Epithelial cell of esophagus (primary cell): ENCODE measurements around the gene TPX2.

Experiments used
- DNase-seq: peaks from one replicate; pipeline ENCODE4 v3.0.0; 2010; ENCODE audit warnings: low read depth
- H3K4me3 ChIP-seq: 2 replicates; pipeline ENCODE4 v1.5.1; 2011; ENCODE audit warnings: mild to moderate bottlenecking, low read length, control low read depth
- TF ChIP-seq, protein P1 (sequence below): IDR thresholded peaks from 2 replicates; pipeline ENCODE4 v1.5.1; 2011; ENCODE audit warnings: low read depth, mild to moderate bottlenecking, low read length, control low read depth, inconsistent platforms; ENCODE audit not compliant: insufficient read depth; ENCODE audit errors: missing control alignments

Gene TPX2

DNA sequence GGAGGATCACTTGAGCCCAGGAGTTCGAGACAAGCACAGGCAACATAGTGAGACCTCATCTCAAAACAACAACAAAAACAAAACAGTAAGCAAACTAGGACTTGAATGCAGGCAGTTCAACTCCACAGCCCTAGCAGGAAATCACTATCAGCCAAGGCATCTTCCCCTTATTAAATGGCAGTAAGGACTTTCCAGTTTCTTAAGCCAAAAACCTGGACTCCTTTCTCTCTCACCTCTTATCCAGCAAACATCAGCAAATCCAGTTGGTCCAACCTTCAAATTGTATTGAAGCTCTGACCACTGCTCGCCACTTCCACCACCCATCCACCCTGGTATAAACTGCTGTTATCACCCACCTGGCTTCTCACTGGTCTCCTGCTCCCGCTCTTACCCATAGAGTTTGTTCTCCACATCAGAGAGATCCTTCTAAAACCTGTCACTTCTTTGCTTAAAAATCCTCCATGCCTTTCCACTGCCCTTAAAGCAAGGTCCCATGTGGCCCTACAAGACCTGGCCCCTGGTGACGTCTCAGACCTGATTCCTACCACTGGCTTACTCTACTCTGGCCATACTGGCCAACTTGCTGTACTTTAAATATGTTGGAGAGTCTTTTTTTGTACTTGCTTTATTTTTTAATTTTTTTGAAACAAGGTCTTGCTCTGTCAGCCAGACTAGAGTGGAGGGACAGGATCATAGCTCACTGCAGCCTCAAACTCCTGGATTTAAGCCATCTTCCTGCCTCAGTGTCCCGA lies 44.1 kb upstream of the TPX2 start:
- no peak overlapping the region for H3K4me3 ChIP-seq
- no peak for DNase-seq
- TF ChIP-seq, protein P1, sequence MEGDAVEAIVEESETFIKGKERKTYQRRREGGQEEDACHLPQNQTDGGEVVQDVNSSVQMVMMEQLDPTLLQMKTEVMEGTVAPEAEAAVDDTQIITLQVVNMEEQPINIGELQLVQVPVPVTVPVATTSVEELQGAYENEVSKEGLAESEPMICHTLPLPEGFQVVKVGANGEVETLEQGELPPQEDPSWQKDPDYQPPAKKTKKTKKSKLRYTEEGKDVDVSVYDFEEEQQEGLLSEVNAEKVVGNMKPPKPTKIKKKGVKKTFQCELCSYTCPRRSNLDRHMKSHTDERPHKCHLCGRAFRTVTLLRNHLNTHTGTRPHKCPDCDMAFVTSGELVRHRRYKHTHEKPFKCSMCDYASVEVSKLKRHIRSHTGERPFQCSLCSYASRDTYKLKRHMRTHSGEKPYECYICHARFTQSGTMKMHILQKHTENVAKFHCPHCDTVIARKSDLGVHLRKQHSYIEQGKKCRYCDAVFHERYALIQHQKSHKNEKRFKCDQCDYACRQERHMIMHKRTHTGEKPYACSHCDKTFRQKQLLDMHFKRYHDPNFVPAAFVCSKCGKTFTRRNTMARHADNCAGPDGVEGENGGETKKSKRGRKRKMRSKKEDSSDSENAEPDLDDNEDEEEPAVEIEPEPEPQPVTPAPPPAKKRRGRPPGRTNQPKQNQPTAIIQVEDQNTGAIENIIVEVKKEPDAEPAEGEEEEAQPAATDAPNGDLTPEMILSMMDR, result no peak

DNA sequence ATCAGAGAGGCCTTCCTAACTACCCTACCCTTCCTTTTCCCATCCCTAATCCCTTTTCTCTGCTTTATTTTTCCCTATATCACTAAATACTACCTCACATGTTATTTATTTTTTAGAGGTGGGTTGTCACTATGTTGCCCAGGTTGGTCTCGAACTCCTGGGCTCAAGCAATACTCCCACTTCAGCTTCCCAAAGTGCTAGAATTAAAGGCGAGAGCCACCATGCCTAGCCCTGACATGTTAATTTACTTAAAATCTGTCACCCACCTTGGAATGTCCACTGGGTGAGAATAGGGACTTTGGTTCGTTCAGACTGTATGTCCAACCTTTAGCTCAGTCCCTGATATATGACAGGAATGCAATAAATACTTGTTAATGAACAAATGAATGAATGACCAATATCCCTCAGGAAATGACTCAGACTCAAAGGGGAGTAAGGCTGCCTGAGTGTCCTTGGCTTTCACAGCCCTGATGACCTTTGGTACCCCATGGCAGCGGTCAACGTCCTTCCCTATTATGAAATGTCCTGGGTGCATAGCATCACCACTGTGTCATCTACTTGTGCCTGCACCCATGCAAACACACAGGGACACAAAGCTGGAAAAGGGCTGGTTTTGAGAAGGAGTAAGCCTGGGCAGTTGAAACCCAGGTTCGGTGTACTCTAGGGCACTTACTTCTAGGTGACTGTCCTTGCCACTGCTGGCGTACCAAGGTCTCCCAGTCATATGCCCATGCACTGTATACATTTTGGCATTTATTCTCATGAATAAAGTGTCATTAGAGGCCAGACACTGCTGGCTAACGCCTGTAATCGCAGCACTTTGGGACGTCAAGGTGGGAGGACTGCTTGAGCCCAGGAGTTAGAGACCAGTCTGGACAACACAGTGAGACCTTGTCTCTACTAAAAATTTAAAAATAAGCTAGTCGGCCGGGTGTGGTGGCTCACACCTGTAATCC lies 43.0 kb upstream of the TPX2 start:
- DNase-seq, result no peak
- TF ChIP-seq, protein P1, result no peak
- H3K4me3 ChIP-seq, result no peak overlapping the region

DNA sequence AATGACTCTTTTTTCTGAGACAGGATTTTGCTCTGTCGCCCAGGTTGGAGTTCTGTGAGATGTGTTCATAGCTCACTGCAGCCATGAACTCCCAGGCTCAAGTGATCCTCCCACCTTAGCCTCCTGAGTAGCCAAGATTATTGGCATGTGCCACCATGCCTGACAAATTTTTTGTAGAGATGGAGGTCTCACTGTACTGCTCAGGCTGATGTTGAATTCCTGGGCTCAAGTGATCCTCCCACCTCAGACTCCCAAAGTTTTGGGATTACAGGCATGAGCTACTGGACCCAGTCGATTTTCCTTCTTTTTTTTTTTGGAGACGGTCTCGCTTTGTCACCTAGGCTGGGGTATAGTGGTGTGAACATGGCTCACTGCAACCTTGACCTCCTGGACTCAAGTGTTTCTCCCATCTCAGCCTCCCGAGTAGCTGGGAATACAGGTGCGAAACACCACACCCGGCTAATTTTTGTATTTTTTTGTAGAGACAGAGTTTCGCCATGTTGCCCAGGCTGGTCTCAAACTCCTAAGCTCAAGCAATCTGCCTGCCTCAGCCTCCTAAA lies 40.8 kb upstream of the TPX2 start:
- DNase-seq, result no peak

DNA sequence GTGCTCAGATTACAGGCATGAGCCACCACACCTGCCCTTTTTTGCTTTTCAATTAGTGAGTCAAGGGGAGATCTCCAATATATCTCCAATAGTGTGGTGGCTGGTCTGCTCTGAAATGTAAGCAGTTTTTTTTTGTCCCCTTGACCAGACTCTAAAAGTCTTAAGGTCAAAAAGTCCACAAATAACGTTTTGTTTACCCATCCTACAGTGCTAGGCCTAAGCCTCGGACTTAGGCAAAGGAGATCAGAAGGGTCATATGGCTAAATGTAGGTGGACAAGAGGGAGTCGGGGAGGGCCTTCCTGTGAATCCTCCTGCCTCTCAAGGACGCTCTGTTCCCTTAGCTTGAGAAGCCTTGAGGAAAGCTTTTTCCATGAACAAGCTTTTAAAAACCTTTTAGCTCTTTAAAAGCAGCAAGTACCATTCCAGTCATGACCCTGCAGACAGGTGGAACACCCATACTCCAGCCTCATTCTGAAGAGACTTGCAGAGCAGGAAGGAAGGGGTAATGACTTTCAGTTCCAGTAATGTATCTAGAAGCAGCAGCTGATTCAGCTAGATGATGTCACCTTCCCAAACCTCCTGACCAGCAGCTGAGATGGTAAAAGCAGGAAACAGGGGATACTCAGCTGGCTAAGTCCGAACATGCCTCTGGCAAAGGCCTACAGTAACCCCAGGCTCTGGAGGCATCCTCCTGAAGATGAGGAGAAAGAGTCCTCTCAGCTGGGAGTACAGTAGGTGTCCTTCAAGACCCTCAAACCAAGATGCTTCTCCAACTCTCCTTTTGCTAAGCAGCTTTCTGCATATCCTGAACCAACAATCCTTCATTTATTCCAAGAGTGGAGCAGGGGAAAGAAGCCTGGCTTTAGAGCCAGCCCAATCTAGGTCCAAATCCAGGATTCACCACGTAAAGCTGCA lies 40.0 kb upstream of the TPX2 start:
- peak; percentile 99 for DNase-seq
- H3K4me3 ChIP-seq, result no peak overlapping the region
- TF ChIP-seq, protein P1, result no peak

More for the DNA sequence above, 40.8 kb upstream of the TPX2 start:
- TF ChIP-seq, protein P1, result no peak
- H3K4me3 ChIP-seq, result no peak overlapping the region

DNA sequence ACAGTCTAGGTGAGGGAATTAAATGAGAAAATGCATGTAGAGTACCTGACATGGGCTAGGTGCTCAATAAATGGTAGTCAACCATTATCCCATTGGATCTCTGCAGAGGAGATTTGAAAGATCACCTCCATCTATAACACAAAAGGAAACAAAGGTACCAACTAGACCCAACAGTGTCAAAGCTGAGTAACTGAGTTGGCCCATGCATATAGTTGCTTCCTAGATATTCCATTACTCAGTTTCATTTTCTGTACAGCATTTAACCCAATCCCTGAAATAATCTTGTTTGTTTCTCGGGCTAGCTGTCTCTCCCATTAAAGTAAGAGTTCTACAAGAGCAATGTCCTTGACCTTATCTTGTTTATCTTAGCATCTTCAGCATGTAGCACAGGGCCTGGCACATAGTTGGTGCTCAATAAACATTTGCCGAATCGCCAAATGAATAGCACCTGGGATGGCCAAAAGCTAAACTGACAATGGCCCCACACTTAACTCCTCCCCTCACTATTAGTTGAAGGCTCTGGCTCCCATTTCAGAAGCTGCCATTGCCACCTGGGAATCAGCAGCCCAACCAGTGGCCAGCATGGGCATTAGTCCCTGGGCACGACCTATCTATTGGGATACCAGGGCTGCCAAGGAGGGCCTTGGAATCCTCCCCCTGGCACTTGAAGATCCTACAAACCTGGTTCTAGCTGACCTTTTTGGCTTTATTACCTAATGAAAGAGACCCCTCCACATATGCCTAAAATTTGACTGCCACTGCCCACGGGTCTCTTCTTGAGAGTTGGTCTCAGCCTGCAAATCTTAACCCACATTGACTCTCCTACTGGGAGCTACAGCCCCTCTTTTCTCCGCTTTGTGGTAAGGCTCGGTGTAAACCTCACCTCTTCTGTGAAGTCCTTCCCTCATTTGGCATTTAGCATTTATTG lies 39.0 kb upstream of the TPX2 start:
- H3K4me3 ChIP-seq, result no peak overlapping the region
- TF ChIP-seq, protein P1, result no peak
- DNase-seq, result no peak
